HG02970 (cell line): ENCODE results near the gene FAF1.

Source experiments
- ATAC-seq: cut with Tn5 transposase; IDR thresholded peaks from one replicate; pipeline ENCODE4 v1.9.1; 2021; ENCODE audit warnings: mild to moderate bottlenecking, moderate library complexity, moderate number of reproducible peaks; ENCODE audit not compliant: unreplicated experiment, low FRiP score

FAF1 gene

GRCh38 chr1:50523548-50523947 is 436.5 kb downstream of the FAF1 start:
- no peak for ATAC-seq

GRCh38 chr1:50522691-50523342 is 437.2 kb downstream of the FAF1 start:
- ATAC-seq = no peak

- ATAC-seq = peak; percentile 53
Measured at GRCh38 chr1:50521703-50522102, 438.4 kb downstream of the FAF1 start.

GRCh38 chr1:50517488-50517887 is 442.6 kb downstream of the FAF1 start:
- ATAC-seq = no peak

- no peak for ATAC-seq
Measured at GRCh38 chr1:50516056-50516455, 444.0 kb downstream of the FAF1 start.

- ATAC-seq = no peak
Measured at GRCh38 chr1:50508040-50508586, 452.0 kb downstream of the FAF1 start.

GRCh38 chr1:50505427-50505826 is 454.6 kb downstream of the FAF1 start:
- ATAC-seq = no peak

GRCh38 chr1:50503515-50503914 is 456.6 kb downstream of the FAF1 start:
- no peak for ATAC-seq

GRCh38 chr1:50502147-50502546 is 457.9 kb downstream of the FAF1 start:
- no peak for ATAC-seq

GRCh38 chr1:50497007-50497406 is 463.1 kb downstream of the FAF1 start:
- ATAC-seq = no peak

GRCh38 chr1:50493710-50494109 is 466.4 kb downstream of the FAF1 start:
- no peak for ATAC-seq

GRCh38 chr1:50492142-50492541 is 467.9 kb downstream of the FAF1 start:
- no peak for ATAC-seq

GRCh38 chr1:50491142-50491541 is 468.9 kb downstream of the FAF1 start:
- ATAC-seq = no peak

- ATAC-seq = no peak
Measured at GRCh38 chr1:50490640-50491039, 469.4 kb downstream of the FAF1 start.

- ATAC-seq = no peak
Measured at GRCh38 chr1:50488876-50489275, 471.2 kb downstream of the FAF1 start.

- no peak for ATAC-seq
Measured at GRCh38 chr1:50488356-50488755, 471.7 kb downstream of the FAF1 start.

- ATAC-seq = no peak
Measured at GRCh38 chr1:50487725-50488124, 472.3 kb downstream of the FAF1 start.

- no peak for ATAC-seq
Measured at GRCh38 chr1:50481142-50481736, 478.8 kb downstream of the FAF1 start.

GRCh38 chr1:50476800-50477199 is 483.3 kb downstream of the FAF1 start:
- ATAC-seq = no peak

- no peak for ATAC-seq
Measured at GRCh38 chr1:50474859-50475809, 484.9 kb downstream of the FAF1 start.

GRCh38 chr1:50473513-50473912 is 486.6 kb downstream of the FAF1 start:
- no peak for ATAC-seq
